ENCODE data around the gene TSPAN13.

The TSPAN13 gene

GRCh38 chr7:16774986-16775385 is 21.4 kb downstream of the TSPAN13 start:
- DNase-seq (ENCODE audit: low read depth in 2 of 2): no peak

GRCh38 chr7:16776053-16776452 is 22.5 kb downstream of the TSPAN13 start:
- no peak for DNase-seq (ENCODE audit: low read depth in 2 of 2)

- DNase-seq (ENCODE audit: low read depth in 2 of 2): no peak
Measured at GRCh38 chr7:16778476-16778875, 24.9 kb downstream of the TSPAN13 start.

- no peak for DNase-seq (ENCODE audit: low read depth in 2 of 2)
Measured at GRCh38 chr7:16779051-16779450, 25.5 kb downstream of the TSPAN13 start.

GRCh38 chr7:16780596-16780995 is 27.0 kb downstream of the TSPAN13 start:
- DNase-seq (ENCODE audit: low read depth in 2 of 2): no peak

GRCh38 chr7:16785321-16785720 is 31.8 kb downstream of the TSPAN13 start:
- no peak for DNase-seq (ENCODE audit: low read depth in 2 of 2)

GRCh38 chr7:16785846-16786245 is 32.3 kb downstream of the TSPAN13 start:
- DNase-seq (ENCODE audit: low read depth in 2 of 2): no peak

GRCh38 chr7:16786257-16786656 is 32.7 kb downstream of the TSPAN13 start:
- DNase-seq (ENCODE audit: low read depth in 2 of 2): no peak

- DNase-seq (ENCODE audit: low read depth in 2 of 2): no peak
Measured at GRCh38 chr7:16787127-16787526, 33.6 kb downstream of the TSPAN13 start.

GRCh38 chr7:16791071-16791470 is 37.5 kb downstream of the TSPAN13 start:
- DNase-seq (ENCODE audit: low read depth in 2 of 2): no peak

- DNase-seq (ENCODE audit: low read depth in 2 of 2): no peak
Measured at GRCh38 chr7:16791905-16792698, 38.5 kb downstream of the TSPAN13 start.

- no peak for DNase-seq (ENCODE audit: low read depth in 2 of 2)
Measured at GRCh38 chr7:16794986-16795385, 41.4 kb downstream of the TSPAN13 start.

- DNase-seq (ENCODE audit: low read depth in 2 of 2): no peak
Measured at GRCh38 chr7:16795624-16796023, 42.1 kb downstream of the TSPAN13 start.

- DNase-seq (ENCODE audit: low read depth in 2 of 2): no peak
Measured at GRCh38 chr7:16801111-16801542, 47.6 kb downstream of the TSPAN13 start.

GRCh38 chr7:16801579-16801978 is 48.0 kb downstream of the TSPAN13 start:
- no peak for DNase-seq (ENCODE audit: low read depth in 2 of 2)

- DNase-seq (ENCODE audit: low read depth in 2 of 2): no peak
Measured at GRCh38 chr7:16803125-16803524, 49.6 kb downstream of the TSPAN13 start.

- no peak for DNase-seq (ENCODE audit: low read depth in 2 of 2)
Measured at GRCh38 chr7:16803881-16804673, 50.5 kb downstream of the TSPAN13 start.

GRCh38 chr7:16804674-16805439 is 51.3 kb downstream of the TSPAN13 start, which contains the start of gene AGR2:
AGR2 (minus strand) TSS chr7:16804999; CDS start chr7:16801796, 3,203 bp downstream.
- no peak for DNase-seq (ENCODE audit: low read depth in 2 of 2)

GRCh38 chr7:16805441-16805840 is 51.9 kb downstream of the TSPAN13 start:
- DNase-seq (ENCODE audit: low read depth in 2 of 2): no peak

- DNase-seq (ENCODE audit: low read depth in 2 of 2): no peak
Measured at GRCh38 chr7:16810112-16810511, 56.6 kb downstream of the TSPAN13 start.

- DNase-seq (ENCODE audit: low read depth in 2 of 2): no peak
Measured at GRCh38 chr7:16810573-16810972, 57.0 kb downstream of the TSPAN13 start.

- no peak for DNase-seq (ENCODE audit: low read depth in 2 of 2)
Measured at GRCh38 chr7:16811551-16811950, 58.0 kb downstream of the TSPAN13 start.
